GM12864 (cell line): ENCODE data around the gene SNAPC4.
A peak's percentile ranks its signal among the peaks of the same experiment; 100 is the strongest.

Experiments
- DNase-seq: peaks from one replicate; pipeline ENCODE4 v3.0.0-alpha.2; 2011; ENCODE audit warnings: low read depth
- H3K4me3 ChIP-seq: 2 replicates; pipeline ENCODE4 v1.5.1; 2011; ENCODE audit warnings: mild to moderate bottlenecking, low read depth, low read length, control low read depth
- TF ChIP-seq, protein P1 (sequence below): IDR thresholded peaks from 2 replicates; pipeline ENCODE4 v1.5.1; 2011; ENCODE audit warnings: low read depth, mild to moderate bottlenecking, moderate library complexity, low read length, control low read depth, inconsistent platforms; ENCODE audit errors: missing control alignments

SNAPC4 gene

DNA sequence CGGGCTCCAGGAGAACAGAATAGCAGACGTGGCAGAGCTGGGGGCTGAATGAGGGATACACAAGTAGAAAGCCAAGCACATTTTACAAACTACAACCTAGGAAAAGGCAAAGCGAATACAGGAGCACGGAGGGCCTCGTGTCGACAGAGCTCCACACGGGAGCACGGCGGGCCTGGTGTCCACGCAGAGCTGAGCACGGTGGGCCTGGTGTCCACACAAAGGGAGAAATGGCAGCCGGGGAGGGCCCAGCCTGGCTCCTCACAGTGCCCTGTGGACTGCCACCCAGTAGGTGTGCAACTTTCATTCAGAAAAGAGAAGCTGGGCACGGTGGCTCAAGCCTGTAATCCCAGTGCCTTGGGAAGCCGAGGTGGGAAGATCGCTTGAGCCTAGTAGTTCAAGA, 43.1 kb upstream of the SNAPC4 start:
- no peak overlapping the region for H3K4me3 ChIP-seq
- TF ChIP-seq, protein P1, sequence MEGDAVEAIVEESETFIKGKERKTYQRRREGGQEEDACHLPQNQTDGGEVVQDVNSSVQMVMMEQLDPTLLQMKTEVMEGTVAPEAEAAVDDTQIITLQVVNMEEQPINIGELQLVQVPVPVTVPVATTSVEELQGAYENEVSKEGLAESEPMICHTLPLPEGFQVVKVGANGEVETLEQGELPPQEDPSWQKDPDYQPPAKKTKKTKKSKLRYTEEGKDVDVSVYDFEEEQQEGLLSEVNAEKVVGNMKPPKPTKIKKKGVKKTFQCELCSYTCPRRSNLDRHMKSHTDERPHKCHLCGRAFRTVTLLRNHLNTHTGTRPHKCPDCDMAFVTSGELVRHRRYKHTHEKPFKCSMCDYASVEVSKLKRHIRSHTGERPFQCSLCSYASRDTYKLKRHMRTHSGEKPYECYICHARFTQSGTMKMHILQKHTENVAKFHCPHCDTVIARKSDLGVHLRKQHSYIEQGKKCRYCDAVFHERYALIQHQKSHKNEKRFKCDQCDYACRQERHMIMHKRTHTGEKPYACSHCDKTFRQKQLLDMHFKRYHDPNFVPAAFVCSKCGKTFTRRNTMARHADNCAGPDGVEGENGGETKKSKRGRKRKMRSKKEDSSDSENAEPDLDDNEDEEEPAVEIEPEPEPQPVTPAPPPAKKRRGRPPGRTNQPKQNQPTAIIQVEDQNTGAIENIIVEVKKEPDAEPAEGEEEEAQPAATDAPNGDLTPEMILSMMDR, result no peak
- no peak for DNase-seq

DNA sequence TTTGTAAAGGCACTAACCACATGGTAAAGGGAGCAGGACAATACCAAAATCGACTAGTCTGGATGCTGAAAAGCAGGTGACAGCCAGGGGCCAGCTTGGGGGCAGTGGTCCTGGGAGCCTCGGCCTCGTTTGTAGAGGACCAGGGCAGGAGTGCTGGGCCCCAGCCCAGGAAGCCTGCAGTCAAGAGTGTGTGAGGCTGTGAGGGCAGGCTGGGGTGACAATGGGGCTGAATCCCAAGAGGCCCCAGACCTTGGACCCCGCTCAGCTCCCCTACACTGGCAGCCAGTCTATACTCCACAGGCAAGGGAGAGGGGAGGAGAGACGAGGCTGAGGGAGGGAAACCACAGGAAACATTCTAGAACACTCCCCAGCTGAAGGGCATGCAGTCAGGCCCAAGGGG, 42.3 kb upstream of the SNAPC4 start:
- TF ChIP-seq, protein P1, result no peak
- no peak for DNase-seq
- no peak overlapping the region for H3K4me3 ChIP-seq

DNA sequence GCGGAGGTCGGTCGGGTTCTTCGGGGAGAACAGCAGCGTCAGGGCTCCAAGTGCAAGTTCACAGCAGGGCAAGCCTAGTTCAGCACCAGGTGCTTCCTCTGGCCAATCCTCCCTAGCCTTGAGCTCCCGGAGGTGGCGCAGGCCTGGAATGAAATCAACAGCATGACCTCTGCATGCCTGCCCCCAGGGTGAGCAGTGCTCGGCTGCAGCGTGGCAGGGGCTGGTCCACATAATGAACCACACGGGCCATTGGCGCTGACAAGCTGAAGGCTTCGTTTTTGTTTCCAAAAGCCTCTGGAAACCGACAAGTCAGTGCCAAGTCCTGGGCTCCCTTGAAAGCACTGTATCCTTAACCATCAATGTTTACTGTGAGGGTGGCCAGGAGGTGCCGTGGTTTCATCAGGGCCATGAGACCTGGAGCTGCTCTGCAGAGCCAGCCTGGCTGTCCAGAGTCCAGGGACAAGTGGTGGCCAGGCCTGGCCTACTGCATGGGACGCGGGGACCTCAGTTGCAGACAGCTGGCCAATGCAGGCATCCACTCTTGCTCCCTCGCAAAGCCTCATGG, 41.8 kb upstream of the SNAPC4 start:
- no peak for DNase-seq
- no peak overlapping the region for H3K4me3 ChIP-seq
- TF ChIP-seq, protein P1, result no peak

DNA sequence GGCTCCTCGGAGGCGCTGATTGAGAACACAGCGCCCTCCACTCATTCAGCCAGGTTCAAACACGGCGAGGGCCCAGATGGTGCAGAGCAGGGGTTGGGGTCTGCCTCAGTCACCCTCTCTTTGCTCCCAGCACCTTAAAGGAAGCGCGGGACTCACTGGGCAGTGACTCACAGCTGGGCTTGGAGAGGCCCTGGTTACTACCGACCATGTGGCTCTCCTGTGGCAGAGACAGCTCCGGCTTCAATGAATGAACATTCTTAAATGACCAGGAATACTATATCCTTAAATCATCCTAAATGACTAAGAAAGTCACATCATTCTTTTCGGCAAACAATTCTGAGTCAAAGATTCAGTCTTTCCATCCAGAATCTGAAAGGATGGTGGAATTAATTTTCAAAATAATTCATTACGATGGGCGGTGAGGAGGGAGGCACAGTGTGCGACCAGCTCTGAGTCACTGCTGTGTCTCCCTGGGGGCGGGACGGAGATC, 41.3 kb upstream of the SNAPC4 start:
- H3K4me3 ChIP-seq, result no peak overlapping the region
- DNase-seq, result no peak
- TF ChIP-seq, protein P1, result no peak

DNA sequence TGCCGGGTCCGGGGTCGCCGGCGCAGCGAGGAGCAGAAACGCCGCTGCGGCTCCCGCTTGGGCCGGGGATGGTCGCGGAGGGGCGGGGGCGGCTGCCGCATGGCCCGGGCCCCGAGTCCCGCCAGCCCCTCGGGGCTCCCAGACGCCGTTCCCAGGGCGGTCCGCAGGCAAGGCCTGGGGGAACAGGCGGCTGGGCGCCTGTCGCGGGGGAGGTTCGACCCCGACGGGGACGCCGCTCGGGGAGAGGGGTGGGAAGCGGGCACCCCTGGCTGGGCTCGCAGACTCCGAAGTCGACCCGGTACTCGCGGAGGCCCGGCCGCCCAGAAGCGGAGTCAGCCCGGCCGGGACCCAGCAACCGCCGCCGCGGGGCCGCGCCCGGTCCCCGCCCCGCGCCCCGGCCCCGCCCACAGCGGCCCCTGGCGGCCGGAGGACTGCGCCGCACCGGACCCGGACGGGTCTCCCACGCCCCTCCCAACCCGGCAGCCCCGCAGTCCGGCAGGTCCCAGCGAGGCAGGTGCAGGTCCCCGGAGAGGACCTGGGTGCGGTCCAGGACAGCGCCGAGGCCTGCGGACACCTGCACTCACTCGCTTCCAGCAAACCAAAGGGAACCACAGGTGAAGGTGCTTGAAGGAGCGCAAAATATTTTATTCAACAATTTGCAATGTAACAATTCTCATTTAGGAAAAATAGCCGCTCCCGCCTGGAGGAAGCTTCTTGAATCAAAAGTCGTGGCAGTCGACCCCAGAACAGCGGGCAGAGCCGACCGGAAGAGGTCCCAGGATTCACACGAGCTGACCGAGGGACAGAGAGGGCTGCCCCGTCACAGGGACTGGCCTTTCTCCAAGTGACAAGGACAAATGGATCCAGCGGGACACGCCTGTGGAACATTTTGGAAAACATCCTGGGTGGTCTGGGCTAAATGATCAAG, 39.8 kb upstream of the SNAPC4 start, which contains the start of gene INPP5E:
Gene INPP5E, minus strand, starts transcription at position 365 of the 928 bp plus-strand sequence. CDS start 426 bp downstream, outside the sequence.
- peak within 1 kb of the TSS; percentile 89 for H3K4me3 ChIP-seq
- TF ChIP-seq, protein P1, result peak; percentile 65
- DNase-seq, result peak; percentile 13

DNA sequence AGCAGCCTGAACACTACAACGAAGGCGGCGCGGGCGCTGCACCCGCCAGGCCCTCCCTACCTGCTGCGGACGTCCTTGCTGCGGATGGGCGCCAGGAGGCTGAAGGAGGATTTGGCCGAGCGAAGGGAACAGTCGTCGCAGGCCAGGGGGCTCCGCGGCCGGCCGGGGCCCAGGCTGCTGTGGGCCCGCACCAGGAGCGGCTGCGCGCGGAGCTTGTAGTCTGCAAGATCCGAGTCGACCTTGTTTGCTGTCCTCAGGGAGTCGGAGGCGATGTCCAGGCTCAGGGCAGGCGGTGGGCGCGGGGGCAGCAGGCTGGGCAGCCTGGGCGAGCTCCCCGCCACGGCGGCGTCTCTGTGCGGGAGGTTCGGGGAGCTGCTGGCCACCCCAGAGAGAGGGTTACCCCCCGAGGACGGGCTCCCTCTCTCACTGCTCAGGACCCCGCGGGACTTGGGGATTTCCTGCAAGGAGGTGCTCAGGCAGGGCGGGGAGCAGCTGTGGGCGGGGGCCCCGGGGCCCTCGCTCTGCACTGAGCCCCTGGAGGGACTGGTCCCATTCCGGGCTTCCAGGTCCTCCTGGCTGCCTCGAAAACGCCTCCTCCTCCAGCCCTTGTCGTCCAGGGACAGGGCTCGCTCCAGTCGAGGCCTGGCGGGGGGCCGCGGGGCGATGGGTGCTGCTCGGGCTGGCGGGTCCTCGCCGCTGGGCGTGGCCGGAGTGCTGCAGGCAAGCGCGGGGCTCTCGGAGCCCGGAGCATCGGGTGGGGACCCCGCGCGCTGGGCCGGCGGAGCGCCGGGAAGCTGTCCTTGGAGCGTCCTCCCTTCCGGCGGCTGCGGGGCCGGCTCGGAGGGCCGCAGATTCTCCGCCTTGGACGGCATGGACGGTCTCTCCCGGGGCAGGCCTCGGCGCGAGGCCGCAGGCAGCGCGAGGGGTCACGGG, 38.8 kb upstream of the SNAPC4 start:
- H3K4me3 ChIP-seq, result peak overlapping the region; percentile 89
- TF ChIP-seq, protein P1, result no peak
- DNase-seq, result no peak
